Stimulated activated CD8-positive, alpha-beta memory T cell treated with anti-CD3 and anti-CD28 coated beads, Interleukin-12 subunit alpha, Interleukin-12 subunit beta, amount 100 ng/mL, for 1 hour (primary cell): ENCODE results near the gene LDB2.

Experiments used
- DNase-seq: peaks from one replicate; pipeline ENCODE4 v3.0.0-alpha.2; 2020; ENCODE audit warnings: low read depth

LDB2 gene

DNA sequence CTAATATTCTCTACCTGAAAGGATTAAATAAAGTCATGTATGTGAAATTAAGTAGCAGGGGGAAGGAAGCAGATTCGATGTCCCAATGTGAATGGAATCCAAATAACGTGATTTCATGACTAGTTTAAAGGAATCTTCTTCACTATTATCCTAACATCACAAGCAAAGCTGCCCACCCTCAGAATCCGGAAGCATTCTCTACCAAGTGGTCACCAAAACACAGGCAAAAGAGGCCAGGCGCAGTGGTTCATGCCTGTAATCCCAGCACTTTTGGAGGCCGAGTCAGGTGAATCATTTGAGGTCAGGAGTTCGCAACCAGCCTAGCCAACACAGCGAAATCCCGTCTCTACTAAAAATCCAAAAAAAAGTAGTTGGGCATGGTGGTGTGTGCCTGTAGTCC, 212.9 kb downstream of the LDB2 start:
- no peak for DNase-seq

DNA sequence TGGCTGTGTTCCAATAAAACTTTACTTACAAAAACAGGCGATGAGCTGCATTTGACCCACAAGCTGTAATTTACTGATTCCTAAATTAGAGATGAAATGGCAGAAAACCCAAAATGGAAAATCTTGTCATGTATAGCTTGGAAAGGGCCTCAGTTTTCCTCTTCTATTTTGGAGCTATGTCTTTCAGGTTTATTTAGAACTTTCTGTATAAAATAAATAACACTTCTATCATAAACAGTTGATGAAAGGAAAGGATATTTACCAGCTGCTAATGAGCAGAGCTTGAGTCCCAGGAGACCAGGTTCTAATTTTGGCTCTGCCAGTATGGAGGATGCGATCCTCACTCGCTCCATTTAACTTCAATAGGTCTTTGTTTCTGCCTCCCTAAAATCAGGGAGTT, 213.5 kb downstream of the LDB2 start:
- no peak for DNase-seq

DNA sequence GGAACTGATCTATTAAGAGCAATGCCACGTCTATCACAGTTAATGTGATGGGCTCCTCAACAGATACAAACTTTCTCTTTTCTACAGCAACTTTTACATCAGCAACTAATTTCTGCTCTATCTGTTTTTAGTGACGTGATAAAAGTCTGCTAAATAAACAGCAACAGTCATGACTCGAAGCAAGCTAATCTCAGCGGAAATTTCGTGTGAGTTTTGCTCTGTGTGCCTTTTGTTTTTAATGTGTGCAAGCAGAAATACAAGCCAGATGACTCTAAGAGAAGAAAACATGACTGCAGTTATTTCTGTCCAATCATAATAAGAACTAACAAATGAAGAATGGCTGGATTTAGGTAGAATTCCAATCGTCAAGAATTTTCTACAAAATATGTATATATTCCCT, 214.3 kb downstream of the LDB2 start:
- no peak for DNase-seq

DNA sequence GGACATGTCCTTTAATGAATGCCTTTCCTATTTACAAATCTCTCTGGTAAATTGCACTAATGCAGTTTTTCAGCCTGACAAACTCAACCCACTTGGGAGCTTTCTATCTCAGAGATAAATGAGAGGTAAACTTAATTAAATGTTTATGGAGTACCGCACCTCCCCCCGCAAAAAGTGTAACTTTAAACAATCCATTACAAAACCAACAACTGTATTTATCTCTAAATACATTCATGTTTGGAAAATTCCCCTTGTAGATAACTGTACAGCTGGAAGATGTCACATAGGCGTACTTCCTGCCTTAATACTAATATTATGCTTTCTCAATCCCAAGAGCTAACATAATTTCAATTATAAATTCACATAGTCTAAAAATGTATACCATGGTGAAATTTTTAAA, 215.5 kb downstream of the LDB2 start:
- no peak for DNase-seq

GRCh38 chr4:16677001-16677944, 221.2 kb downstream of the LDB2 start:
- DNase-seq = no peak

DNA sequence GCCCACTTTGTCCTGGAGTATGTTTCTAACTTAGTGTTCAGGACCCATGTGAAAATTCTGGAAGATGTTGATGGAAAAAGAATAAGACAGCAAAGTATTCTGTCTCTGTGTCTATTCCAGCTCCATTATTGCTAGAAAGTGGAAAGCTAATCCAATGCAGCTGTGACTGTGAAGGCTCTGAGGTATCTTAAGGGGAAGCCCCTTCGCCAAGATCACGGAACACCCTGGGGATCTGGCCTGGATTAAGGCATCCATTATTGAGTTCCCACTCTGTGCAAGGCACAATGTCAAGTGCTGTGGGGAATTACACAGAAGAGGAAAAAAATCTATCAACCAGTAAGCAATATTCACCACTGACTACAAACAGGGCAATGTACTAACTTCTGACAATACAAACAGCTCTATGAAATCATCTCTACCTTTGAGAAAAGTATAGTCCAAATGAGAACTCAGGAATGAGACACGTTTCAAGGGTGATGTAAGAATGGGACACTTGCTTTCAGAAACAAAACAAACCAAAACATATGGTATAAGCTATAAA, 222.1 kb downstream of the LDB2 start:
- no peak for DNase-seq

DNA sequence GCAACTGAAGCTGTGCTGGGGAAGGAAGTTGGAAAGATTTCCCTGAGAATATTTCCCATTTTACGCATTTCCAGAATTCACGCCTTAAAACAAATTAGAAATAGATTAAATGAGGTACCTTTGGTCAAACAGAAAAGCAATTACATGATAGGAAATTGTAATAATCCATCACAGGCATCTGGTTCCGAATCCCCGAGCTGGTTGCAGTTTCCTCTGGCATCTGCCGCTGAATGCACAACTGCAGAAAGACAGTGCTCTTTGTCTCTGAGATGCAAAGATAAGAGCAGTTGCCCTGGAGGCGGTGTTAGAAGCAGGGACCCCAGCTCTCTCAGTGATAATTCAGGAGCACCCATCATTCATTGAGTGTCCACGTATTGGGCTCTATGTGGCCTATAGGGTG, 224.4 kb downstream of the LDB2 start:
- no peak for DNase-seq

DNA sequence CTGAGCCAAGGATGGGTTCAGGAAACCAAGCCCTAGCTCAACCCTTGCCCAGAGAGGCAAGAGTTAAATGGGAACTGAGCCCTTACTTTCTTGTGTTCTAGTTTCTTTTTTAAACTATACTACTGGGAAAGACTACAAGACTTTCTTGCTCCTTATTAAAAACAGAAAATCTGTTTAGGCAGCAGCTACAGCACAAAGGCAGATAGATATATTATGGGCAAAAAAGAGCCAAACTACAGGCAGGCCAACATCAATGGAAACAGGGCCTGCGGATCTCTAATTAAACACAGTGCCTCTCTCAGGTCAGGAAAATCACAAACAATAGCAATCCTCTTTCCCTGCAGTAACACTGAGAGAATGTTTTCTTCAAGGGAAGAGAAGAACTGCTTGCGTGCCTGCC, 226.0 kb downstream of the LDB2 start:
- no peak for DNase-seq

- no peak for DNase-seq
These were observed 226.7 kb downstream of the LDB2 start for GRCh38 chr4:16671741-16672140.

GRCh38 chr4:16670727-16671126, 227.7 kb downstream of the LDB2 start:
- DNase-seq = no peak

DNA sequence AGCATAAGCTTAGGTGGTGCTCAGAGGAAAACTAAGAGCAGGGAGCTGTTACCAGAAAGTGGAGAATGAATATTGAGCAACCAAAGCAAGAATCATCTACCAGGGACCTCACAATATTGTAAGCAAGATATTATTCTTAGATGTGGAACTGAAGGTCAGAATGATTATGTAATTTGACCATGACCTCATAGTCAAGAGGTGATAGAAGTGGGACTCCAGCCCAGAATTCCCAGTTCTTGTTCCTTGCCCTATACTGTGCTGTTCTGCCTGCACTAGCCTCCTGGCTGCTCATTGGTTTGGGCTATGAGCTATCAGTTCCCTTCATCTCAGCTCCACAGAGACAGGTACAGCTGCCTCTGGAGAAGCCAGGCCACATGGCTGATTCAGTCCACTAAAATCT, 229.4 kb downstream of the LDB2 start:
- no peak for DNase-seq

DNA sequence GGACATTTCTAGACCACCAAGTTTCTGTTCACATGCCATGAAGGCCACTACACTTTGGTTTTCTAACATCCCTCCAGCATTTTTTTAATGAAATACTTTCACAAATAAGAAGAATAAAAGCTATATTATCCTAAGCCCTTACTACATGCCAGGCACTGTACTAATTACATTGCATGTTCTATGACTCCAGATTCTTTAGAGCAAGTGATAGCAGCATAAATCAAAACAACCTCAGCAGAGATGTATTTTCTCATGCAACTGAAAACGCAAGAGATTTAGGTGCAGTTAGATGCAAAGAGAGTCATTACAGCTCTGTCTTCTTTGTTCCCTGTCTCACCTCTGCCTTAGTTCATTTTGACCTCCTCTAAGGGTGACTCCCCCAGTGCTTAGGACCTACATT, 230.0 kb downstream of the LDB2 start:
- DNase-seq = no peak

GRCh38 chr4:16667464-16667863, 231.0 kb downstream of the LDB2 start:
- no peak for DNase-seq

- no peak for DNase-seq
These were observed 232.4 kb downstream of the LDB2 start for GRCh38 chr4:16665942-16666551.

DNA sequence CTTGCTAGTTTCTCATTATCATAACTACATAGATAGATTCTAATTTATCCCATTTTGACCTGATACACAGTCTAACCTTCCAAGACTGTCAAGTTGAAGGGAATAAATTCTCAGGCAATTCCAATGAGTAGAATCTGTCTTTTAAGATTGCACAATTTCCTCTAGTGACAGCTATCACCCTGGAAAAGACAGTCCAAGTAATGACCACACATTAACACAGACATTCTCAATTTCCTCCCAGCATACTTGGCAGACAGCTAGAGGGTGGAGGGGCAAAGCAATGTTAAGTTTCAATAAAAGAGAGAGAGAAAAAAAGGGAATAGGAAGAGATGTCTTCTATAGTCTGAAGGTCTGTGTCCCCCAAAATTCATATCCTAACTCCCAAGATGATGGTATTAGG, 234.7 kb downstream of the LDB2 start:
- no peak for DNase-seq

DNA sequence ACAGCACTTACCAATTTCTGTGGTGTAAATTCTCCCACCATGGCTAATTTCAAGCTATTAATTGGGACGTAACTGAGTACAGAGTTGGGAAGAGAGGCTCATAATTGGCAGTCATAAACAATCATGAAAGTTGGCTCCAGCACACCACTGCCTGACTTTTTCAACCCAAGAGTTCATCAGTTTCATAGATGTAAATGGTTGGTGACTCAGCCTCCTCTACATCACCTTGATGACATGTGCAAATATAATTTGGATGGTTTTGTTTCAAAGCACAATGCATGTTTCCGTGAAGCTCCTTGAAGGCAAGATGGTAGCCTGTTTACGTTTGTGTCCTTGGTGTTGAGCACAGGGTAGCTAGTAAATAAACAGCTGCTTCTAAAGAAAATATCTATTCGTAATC, 235.1 kb downstream of the LDB2 start:
- no peak for DNase-seq

DNA sequence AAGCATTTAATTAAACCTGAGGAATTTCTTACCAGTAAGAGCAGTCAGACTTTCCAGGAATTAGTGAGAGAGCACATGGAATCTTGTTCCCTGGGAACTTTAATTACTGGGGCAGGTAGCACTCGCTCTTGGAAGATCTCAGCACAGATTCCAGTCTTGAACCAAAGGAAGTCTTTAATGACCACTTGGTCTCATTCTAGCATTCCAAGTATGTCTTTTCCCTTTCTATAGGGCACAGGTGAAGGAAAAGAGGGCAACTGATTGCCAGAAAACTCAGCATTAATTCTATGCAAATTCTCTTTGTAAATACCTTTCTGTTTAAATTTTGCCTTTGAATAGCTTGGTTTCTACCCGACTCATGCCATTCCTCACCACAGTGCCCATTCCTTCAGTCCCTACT, 236.6 kb downstream of the LDB2 start:
- no peak for DNase-seq

DNA sequence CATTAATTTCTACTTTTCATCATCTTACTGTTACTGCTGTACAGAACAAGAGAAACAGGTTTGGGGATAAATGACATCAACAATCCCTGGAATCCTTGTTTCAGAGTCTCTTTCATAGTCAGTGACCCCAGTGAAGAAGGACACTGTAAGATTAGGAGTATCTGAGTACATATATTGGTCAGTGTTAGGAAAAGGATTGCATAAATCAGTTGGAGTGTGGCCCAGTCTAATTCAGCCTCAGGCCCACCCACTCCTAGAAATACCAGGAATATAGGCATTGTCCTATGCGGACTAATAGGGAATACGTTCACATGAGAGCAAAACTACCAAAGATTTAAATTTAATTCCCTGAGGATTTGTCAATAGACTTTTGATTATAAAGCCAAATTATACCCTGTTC, 237.8 kb downstream of the LDB2 start:
- no peak for DNase-seq

- no peak for DNase-seq
These were observed 238.8 kb downstream of the LDB2 start for GRCh38 chr4:16659694-16660093.

DNA sequence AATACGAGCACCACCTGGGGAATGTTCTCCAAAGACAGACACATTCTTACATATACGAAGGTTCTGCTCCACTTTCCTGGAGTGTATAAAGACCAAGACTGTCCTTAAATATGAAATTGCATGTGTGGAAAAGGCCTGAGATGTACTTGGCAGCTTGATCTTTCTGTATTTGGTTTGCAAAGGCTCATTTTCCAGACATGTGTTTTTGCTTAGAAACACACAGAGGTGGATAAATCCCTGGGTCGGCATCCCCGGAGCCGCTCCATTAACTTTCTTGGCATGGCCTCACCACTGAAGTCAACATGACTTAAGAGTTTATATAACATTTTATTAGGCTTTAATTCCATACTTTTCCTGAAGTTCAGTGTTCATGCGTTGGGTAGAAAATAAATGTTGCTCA, 239.4 kb downstream of the LDB2 start:
- no peak for DNase-seq

DNA sequence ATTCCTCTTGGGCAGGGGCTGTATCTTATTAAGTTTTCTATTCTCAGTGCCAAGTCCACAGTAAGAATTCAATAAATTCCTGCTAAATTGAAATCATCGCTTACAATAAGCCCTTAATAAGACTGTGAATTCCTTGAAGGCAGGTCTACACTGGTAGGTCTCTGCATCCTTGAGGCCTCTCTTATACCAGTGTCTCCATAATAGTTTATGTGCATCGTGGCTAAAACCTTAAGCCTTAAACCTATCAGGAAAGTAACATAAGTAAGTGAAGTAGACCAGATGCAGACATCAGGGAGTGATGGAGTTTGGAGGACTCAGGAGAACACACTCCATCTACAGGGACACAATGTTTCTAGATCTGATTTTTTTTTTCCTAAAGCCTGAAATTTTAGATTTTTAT, 240.3 kb downstream of the LDB2 start:
- DNase-seq = no peak

GRCh38 chr4:16655111-16655510, 243.3 kb downstream of the LDB2 start:
- no peak for DNase-seq

- DNase-seq = no peak
These were observed 245.6 kb downstream of the LDB2 start for GRCh38 chr4:16652732-16653305.
